GM23338 (cell line): ENCODE data around the gene MAPT.

Source experiments
- EZH2 ChIP-seq: fragments of 200-600 bp; sonication (generic); IDR thresholded peaks from one replicate; pipeline ENCODE4 v1.8.0; 2017; ENCODE audit warnings: antibody characterized with exemption, mild to moderate bottlenecking, low read depth; ENCODE audit not compliant: unreplicated experiment
- EZH2phosphoT487 ChIP-seq: fragments of 200-600 bp; sonication (generic); IDR thresholded peaks from one replicate; pipeline ENCODE4 v1.8.1; 2018; ENCODE audit warnings: antibody characterized with exemption; ENCODE audit not compliant: unreplicated experiment
- TF ChIP-seq, protein P1 (sequence below), 2 experiments: fragments of 200-600 bp in 1 of 2; sonication (generic) in 1 of 2; conservative IDR thresholded peaks; 2 replicates each; pipeline versions ENCODE4 v1.5.1 to v1.6.1; 2016 to 2017; ENCODE audit warnings: antibody characterized with exemption in 2 of 2, low read depth in 2 of 2, mild to moderate bottlenecking in 2 of 2, moderate library complexity in 1 of 2

DNA sequence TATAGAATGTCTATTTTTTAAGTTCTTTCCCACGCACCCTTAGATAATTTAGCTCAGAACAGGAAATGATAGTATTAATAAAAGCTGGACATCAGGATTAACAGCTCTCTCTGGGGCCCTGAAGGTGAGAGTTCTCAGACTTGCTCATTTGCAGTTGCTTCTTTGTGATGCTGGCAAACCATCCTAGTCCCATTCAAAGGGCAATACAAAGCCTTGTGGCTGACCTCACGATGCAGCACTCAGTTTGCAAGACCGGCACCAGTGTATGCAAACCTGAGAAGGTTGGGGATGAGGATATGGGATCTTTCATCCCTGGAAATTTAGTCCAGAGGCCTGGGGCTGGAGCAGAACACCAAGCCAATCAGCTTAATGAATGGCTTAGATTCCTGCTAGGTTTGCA is 134.0 kb downstream of the MAPT start:
- no peak for TF ChIP-seq EZH2
- TF ChIP-seq, protein P1, sequence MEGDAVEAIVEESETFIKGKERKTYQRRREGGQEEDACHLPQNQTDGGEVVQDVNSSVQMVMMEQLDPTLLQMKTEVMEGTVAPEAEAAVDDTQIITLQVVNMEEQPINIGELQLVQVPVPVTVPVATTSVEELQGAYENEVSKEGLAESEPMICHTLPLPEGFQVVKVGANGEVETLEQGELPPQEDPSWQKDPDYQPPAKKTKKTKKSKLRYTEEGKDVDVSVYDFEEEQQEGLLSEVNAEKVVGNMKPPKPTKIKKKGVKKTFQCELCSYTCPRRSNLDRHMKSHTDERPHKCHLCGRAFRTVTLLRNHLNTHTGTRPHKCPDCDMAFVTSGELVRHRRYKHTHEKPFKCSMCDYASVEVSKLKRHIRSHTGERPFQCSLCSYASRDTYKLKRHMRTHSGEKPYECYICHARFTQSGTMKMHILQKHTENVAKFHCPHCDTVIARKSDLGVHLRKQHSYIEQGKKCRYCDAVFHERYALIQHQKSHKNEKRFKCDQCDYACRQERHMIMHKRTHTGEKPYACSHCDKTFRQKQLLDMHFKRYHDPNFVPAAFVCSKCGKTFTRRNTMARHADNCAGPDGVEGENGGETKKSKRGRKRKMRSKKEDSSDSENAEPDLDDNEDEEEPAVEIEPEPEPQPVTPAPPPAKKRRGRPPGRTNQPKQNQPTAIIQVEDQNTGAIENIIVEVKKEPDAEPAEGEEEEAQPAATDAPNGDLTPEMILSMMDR (conservative IDR thresholded peaks at IDR 0.05; ENCODE audit: low read depth in 2 of 2): no peak
- TF ChIP-seq EZH2phosphoT487: no peak
